ENCODE data around the gene SMCHD1.

GRCh38 chr18:2641638-2642037 lies 13.9 kb upstream of the SMCHD1 start:
- TF ChIP-seq, protein P1, sequence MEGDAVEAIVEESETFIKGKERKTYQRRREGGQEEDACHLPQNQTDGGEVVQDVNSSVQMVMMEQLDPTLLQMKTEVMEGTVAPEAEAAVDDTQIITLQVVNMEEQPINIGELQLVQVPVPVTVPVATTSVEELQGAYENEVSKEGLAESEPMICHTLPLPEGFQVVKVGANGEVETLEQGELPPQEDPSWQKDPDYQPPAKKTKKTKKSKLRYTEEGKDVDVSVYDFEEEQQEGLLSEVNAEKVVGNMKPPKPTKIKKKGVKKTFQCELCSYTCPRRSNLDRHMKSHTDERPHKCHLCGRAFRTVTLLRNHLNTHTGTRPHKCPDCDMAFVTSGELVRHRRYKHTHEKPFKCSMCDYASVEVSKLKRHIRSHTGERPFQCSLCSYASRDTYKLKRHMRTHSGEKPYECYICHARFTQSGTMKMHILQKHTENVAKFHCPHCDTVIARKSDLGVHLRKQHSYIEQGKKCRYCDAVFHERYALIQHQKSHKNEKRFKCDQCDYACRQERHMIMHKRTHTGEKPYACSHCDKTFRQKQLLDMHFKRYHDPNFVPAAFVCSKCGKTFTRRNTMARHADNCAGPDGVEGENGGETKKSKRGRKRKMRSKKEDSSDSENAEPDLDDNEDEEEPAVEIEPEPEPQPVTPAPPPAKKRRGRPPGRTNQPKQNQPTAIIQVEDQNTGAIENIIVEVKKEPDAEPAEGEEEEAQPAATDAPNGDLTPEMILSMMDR (IDR thresholded peaks at IDR 0.05) = no peak
- TF ChIP-seq POLR2A (IDR thresholded peaks at IDR 0.05) = no peak
- no peak for TF ChIP-seq POLR2AphosphoS5 (IDR thresholded peaks at IDR 0.05)
- TF ChIP-seq EP300 (IDR thresholded peaks at IDR 0.05; ENCODE audit: low read depth) = no peak

All from transverse colon (tissue), 4 donors.